ENCODE data around the gene RTN4RL1. TPM values are rescaled to one million over a fixed set of nuclear protein-coding genes. Genes with fewer than 3 reads are reported as not detected.

The RTN4RL1 gene
- total and polyA plus RNA-seq, 9 of the 15 experiments (the other 6 are each of a cell fraction or from before 2014, with no cell fraction given) = 0.04 to 0.06 (median 0.04) TPM; not detected in 5

GRCh38 chr17:2042390-2042847, 17.3 kb upstream of the RTN4RL1 start:
- no peak for FAIRE-seq
- WGBS (ENCODE audit: insufficient coverage, low coverage, missing lambda C conversion rate) = 18% methylated on average over 16 of the region's 17 CpGs
- Histone ChIP-seq H3K79me2 (ENCODE audit: control insufficient read depth, insufficient read depth, low read length) (peaks cover 14% of the 10 kb centered on the region), H3K36me3 (ENCODE audit: control insufficient read depth, insufficient read depth, low read length) (peaks cover 25% of the 10 kb centered on the region; the same call in 2 of the 3 replicates), H3K4me2 (ENCODE audit: insufficient read depth, low read length) (peak overlapping the region; percentile 81), H3K9me1 (ENCODE audit: control insufficient read depth, insufficient read depth, low read length) (no peaks in the 10 kb centered on the region), H3K9me3 (replicated peaks; ENCODE audit: control insufficient read depth, insufficient read depth, low read depth, low read length) (no peaks in the 10 kb centered on the region), H3K27ac (ENCODE audit: extremely low read depth, low read depth, low read length) (peak overlapping the region; percentile 89), H3K4me3 (peak overlapping the region; percentile 67), H3K27me3 (ENCODE audit: control insufficient read depth in 2 of 2, insufficient read depth in 2 of 2, low read length in 2 of 2) (no peaks in the 10 kb centered on the region), H2AFZ (ENCODE audit: low read depth, low read length) (peak overlapping the region; percentile 85), H4K20me1 (replicated peaks; ENCODE audit: control insufficient read depth, insufficient read depth, low read length) (no peaks in the 10 kb centered on the region), H3K9ac (ENCODE audit: insufficient read depth in 1 of 2, low read depth in 2 of 2, low read length in 2 of 2) (peak overlapping the region; percentile 86 to 92), H3K4me1 (replicated peaks in 1 of 2; ENCODE audit: control insufficient read depth in 2 of 2, insufficient read depth in 2 of 2, low read length in 2 of 2) (peaks cover 3 to 20% of the 10 kb centered on the region in 2 experiments; a peak in 4 of 5 replicates)
- intact Hi-C loops (cut with micrococcal nuclease) (no loop called here), in situ Hi-C loops (cut with MboI) (no loop called here)
- BruUV-seq (replicated peaks) = no TSS peak
- ATAC-seq = peak; percentile 70
- POLR2A ChIA-PET = interaction anchor here (0.7 kb wide), 1 partner anchor 172 kb away, joined by 3 read pairs; no protein-coding TSS in a partner anchor
- DNase-seq (ENCODE audit: extremely low read depth in 1 of 4, low spot score in 3 of 4) = peak; percentile 22 to 49 (median 34)
- CTCF ChIA-PET (ENCODE audit: low intra/inter-chr PET ratio) = no interaction called here
- TF ChIP-seq BRD9 (IDR thresholded peaks at IDR 0.05; ENCODE audit: low read depth, partially characterized antibody) = peak; percentile 58
- TF ChIP-seq ZNF263 (CRISPR knock-in tag; IDR thresholded peaks at IDR 0.05; ENCODE audit: borderline replicate concordance) = no peak
- 0 out of 2 replicates have a peak, but pooled peaks have one; percentile 21 for TF ChIP-seq OTX1 (CRISPR knock-in tag; IDR thresholded peaks at IDR 0.05)
- TF ChIP-seq, protein P1, sequence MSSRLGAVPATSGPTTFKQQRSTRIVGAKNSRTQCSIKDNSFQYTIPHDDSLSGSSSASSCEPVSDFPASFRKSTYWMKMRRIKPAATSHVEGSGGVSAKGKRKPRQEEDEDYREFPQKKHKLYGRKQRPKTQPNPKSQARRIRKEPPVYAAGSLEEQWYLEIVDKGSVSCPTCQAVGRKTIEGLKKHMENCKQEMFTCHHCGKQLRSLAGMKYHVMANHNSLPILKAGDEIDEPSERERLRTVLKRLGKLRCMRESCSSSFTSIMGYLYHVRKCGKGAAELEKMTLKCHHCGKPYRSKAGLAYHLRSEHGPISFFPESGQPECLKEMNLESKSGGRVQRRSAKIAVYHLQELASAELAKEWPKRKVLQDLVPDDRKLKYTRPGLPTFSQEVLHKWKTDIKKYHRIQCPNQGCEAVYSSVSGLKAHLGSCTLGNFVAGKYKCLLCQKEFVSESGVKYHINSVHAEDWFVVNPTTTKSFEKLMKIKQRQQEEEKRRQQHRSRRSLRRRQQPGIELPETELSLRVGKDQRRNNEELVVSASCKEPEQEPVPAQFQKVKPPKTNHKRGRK (tag; IDR thresholded peaks at IDR 0.05) = peak; percentile 39; the same call in 1 of the 2 replicates
- 0 out of 2 replicates have a peak, but pooled peaks have one; percentile 24 for TF ChIP-seq HLTF (IDR thresholded peaks at IDR 0.05)
- TF ChIP-seq FOS (IDR thresholded peaks at IDR 0.05; ENCODE audit: extremely low read depth, insufficient read length) = no peak
- TF ChIP-seq ZC3H4 (CRISPR knock-in tag; IDR thresholded peaks at IDR 0.05; ENCODE audit: borderline replicate concordance) = 0 out of 2 replicates have a peak, but pooled peaks have one; percentile 3
- TF ChIP-seq TEAD2 (tag; IDR thresholded peaks at IDR 0.05) = no peak
- TF ChIP-seq TRIM24 (IDR thresholded peaks at IDR 0.05) = 0 out of 4 replicates have a peak, but pooled peaks of 1 of the 2 experiments have one; percentile 5
- no peak for TF ChIP-seq MYC (IDR thresholded peaks at IDR 0.05; ENCODE audit: low read depth, low read length)
- 0 out of 2 replicates have a peak, but pooled peaks have one; percentile 32 for TF ChIP-seq MYC (CRISPR knock-in tag; IDR thresholded peaks at IDR 0.05; ENCODE audit: borderline replicate concordance, low read depth)
- peak; percentile 76 for TF ChIP-seq L3MBTL2 (IDR thresholded peaks at IDR 0.05)
- peak; percentile 25; the same call in 1 of the 2 replicates for TF ChIP-seq POLR2A (conservative IDR thresholded peaks at IDR 0.05)
- TF ChIP-seq HINFP (tag; conservative IDR thresholded peaks at IDR 0.05; ENCODE audit: low read depth) = 0 out of 2 replicates have a peak, but pooled peaks have one; percentile 9
- TF ChIP-seq RAD21 (CRISPR knock-in tag; conservative IDR thresholded peaks at IDR 0.05 in 1 of 2, IDR thresholded peaks at IDR 0.05 in 1 of 2) = peak in 1 of 2 experiments; percentile 37; a peak in 2 of 4 replicates
- TF ChIP-seq HDGF (IDR thresholded peaks at IDR 0.05) = 0 out of 2 replicates have a peak, but pooled peaks have one; percentile 65
- TF ChIP-seq ARNT (IDR thresholded peaks at IDR 0.05) = 0 out of 4 replicates have a peak, but pooled peaks of 1 of the 2 experiments have one; percentile 69
- 0 out of 2 replicates have a peak, but pooled peaks have one; percentile 19 for TF ChIP-seq FOXK1 (CRISPR knock-in tag; IDR thresholded peaks at IDR 0.05; ENCODE audit: borderline replicate concordance)
- TF ChIP-seq E2F6 (IDR thresholded peaks at IDR 0.05; ENCODE audit: borderline replicate concordance in 1 of 2, extremely low read depth in 1 of 2, insufficient read depth in 1 of 2, insufficient read length in 1 of 2, low read depth in 1 of 2, low read length in 1 of 2, poor library complexity in 1 of 2, severe bottlenecking in 1 of 2) = peak in 1 of 2 experiments; percentile 68
- peak; percentile 50; the same call in 1 of the 2 replicates for TF ChIP-seq BCOR (IDR thresholded peaks at IDR 0.05)
